Embryonic facial prominence (tissue), 1 donor: ENCODE data around the gene NUP214.
"Not testable (repeated sequence)": the region's sequence is repeated elsewhere in the genome, so short reads cannot be mapped to it uniquely, and the experiment has no call there.

Source experiments
- DNase-seq: peaks from one replicate; pipeline ENCODE4 v3.0.0-alpha.2; 2016; ENCODE audit errors: extremely low spot score

Gene NUP214

GRCh38 chr9:131116281-131117120 is 8.9 kb upstream of the NUP214 start:
- no peak for DNase-seq

- DNase-seq: no peak
These were observed 8.1 kb upstream of the NUP214 start for GRCh38 chr9:131117121-131117761.

GRCh38 chr9:131117762-131118145 is 7.6 kb upstream of the NUP214 start:
- no peak for DNase-seq

GRCh38 chr9:131119600-131119999 is 5.8 kb upstream of the NUP214 start:
- DNase-seq: no peak

- no peak for DNase-seq
These were observed 4.7 kb upstream of the NUP214 start for GRCh38 chr9:131120620-131121228.

- no peak for DNase-seq
These were observed 4.0 kb upstream of the NUP214 start for GRCh38 chr9:131121346-131121745.

GRCh38 chr9:131122158-131122557 is 3.2 kb upstream of the NUP214 start:
- no peak for DNase-seq

- no peak for DNase-seq
These were observed 423 bp upstream of the NUP214 start for GRCh38 chr9:131125038-131125287.

- no peak for DNase-seq
These were observed 657 bp downstream of the NUP214 start for GRCh38 chr9:131126059-131126426.

- no peak for DNase-seq
These were observed 3.8 kb downstream of the NUP214 start for GRCh38 chr9:131129183-131129582.

- no peak for DNase-seq
These were observed 13.3 kb downstream of the NUP214 start for GRCh38 chr9:131138676-131139075.

GRCh38 chr9:131140112-131140511 is 14.7 kb downstream of the NUP214 start:
- no peak for DNase-seq

- DNase-seq: no peak
These were observed 15.2 kb downstream of the NUP214 start for GRCh38 chr9:131140550-131140949.

GRCh38 chr9:131142160-131142559 is 16.8 kb downstream of the NUP214 start:
- no peak for DNase-seq

- no peak for DNase-seq
These were observed 18.8 kb downstream of the NUP214 start for GRCh38 chr9:131144201-131144600.

GRCh38 chr9:131145245-131145644 is 19.9 kb downstream of the NUP214 start:
- no peak for DNase-seq

- no peak for DNase-seq
These were observed 20.8 kb downstream of the NUP214 start for GRCh38 chr9:131146186-131146585.

- DNase-seq: no peak
These were observed 22.9 kb downstream of the NUP214 start for GRCh38 chr9:131148276-131148675.

- no peak for DNase-seq
These were observed 23.7 kb downstream of the NUP214 start for GRCh38 chr9:131148966-131149687.

GRCh38 chr9:131149688-131150053 is 24.3 kb downstream of the NUP214 start:
- no peak for DNase-seq

- DNase-seq: no peak
These were observed 28.2 kb downstream of the NUP214 start for GRCh38 chr9:131153595-131153994.

GRCh38 chr9:131158673-131159072 is 33.3 kb downstream of the NUP214 start:
- not testable (repeated sequence) for DNase-seq
